COR-L47 (cell line): ENCODE data around the gene PIAS4.

ENCODE experiments used
- DNase-seq: peaks from one replicate; lab custom pipeline; 2025; lab: John Stamatoyannopoulos, UW

PIAS4 gene

GRCh38 chr19:4023600-4024398 is 16.3 kb downstream of the PIAS4 start:
- DNase-seq: no peak

- no peak for DNase-seq
These were observed 17.8 kb downstream of the PIAS4 start for GRCh38 chr19:4025317-4025716.

DNA sequence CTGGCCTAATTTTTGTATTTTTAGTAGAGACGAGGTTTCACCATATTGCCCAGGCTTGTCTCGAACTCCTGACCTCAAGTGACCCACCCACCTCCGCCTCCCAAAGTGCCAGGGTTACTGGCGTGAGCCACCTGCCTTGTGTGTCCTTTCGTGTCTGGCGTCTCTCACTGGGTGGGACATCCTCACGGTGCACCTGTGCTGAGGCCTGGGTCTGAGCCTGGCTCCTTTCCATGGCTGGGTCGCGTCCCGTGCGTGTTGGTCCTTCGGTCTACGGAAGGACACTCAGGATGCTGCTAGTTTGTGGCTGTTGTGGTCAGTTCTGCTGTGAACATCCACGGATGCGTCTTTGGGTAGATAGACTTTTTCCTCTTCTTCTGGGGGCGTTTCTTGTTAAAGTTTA is 19.6 kb downstream of the PIAS4 start:
- DNase-seq: no peak

DNA sequence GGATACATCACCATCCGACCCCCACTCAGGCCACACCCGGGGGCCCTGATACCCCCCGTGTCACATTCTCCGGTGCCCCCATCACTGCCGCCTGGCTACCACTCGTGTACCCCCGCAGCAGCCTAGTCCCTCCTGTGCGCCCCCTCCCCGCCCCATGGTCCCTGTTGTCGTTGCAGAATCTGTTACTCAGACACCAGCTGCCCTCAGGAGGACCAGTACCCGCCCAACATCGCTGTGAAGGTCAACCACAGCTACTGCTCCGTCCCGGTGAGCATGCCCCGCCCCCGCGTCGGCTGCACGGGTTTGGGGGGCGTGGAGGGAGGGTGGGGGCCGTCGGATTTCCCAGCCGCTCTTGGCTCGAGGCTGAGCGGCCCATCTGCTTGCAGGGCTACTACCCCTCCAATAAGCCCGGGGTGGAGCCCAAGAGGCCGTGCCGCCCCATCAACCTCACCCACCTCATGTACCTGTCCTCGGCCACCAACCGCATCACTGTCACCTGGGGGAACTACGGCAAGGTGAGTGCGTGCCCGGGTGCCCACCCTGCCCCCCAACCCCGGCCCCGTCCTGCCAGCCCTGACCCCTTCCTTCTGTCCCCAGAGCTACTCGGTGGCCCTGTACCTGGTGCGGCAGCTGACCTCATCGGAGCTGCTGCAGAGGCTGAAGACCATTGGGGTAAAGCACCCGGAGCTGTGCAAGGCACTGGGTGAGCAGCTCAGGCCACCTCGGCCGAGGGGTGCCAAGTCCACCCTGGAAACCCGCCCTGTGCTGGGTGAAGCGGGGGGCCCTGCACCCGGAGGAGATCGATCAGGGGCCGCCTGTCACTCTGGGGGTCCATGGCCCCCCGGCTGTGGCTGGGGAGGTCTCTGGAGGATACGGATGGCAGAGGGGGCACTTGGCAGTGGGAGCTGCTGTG is 21.1 kb downstream of the PIAS4 start:
- DNase-seq: no peak

GRCh38 chr19:4029247-4029614 is 21.7 kb downstream of the PIAS4 start:
- no peak for DNase-seq

DNA sequence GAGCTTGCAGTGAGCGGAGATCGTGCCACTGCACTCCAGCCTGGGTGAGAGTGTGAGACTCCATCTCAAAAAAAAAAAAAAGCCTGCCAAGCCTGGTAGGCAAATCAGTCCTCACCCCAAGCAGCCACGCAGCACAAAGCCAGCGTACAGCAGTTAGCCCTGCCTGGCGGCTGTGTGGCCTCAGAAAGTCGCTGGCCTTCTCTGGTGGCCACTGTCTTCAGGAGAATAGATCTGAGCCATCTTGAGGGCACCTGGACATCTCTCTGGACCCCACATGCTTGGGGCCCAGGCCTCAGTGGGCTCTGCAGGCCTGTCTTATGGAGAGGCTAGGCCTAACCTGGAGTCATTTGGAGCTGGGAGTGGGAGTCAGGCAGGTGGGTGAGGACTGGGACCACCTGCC is 23.0 kb downstream of the PIAS4 start:
- DNase-seq: no peak

DNA sequence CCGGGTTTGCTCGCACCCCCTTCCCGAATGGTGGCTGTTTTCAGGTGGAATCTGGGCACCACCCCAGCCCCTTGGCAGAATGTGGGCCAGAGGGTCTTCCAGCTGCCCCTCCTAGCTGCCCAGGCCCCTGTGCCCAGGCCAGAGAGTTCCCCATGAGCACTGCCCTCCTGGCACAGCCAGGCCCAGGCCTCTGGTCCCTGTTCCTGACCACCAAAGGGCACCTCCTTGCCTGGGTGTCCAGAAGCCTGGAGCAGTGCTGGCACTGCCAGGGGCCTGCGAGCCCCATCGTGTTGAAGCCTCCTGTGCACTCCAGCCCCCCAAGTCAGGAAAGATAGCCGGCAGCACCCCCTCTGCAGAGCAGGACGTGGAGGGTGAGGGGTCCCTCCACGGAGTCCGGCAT is 23.4 kb downstream of the PIAS4 start:
- DNase-seq: no peak

- no peak for DNase-seq
These were observed 23.9 kb downstream of the PIAS4 start for GRCh38 chr19:4031420-4031819.

GRCh38 chr19:4032436-4032835 is 24.9 kb downstream of the PIAS4 start:
- DNase-seq: peak; percentile 22

- no peak for DNase-seq
These were observed 25.8 kb downstream of the PIAS4 start for GRCh38 chr19:4033028-4033956.

- DNase-seq: no peak
These were observed 26.8 kb downstream of the PIAS4 start for GRCh38 chr19:4034048-4035017.

DNA sequence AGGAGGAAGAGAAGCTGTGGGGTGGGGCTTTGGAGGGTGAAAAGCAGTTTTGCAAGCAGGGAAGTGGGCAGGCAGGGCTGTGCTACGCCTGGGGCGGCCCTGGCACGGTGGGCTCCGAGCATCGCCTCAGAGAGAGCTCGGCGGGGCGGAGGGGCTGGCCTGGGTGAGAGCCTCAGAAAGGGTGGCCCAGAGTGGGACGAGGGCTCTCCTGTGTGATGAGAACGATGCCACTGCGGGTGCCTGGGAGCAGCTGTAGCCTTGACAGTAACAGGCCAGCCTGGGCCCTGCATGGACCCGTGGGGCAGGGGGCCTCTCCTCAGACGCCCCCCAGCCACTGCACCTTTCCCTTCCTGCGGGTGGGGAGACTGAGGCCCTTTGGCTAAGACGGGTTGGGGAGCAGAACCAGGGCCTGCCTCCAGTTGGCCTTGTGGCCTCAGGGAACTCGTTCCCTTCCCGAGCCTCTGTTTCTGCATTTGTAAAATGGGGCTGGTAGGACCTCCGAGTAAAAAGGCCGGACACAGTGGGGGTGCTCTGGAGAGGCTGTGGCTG is 27.6 kb downstream of the PIAS4 start:
- no peak for DNase-seq

- no peak for DNase-seq
These were observed 28.0 kb downstream of the PIAS4 start for GRCh38 chr19:4035582-4035981.

DNA sequence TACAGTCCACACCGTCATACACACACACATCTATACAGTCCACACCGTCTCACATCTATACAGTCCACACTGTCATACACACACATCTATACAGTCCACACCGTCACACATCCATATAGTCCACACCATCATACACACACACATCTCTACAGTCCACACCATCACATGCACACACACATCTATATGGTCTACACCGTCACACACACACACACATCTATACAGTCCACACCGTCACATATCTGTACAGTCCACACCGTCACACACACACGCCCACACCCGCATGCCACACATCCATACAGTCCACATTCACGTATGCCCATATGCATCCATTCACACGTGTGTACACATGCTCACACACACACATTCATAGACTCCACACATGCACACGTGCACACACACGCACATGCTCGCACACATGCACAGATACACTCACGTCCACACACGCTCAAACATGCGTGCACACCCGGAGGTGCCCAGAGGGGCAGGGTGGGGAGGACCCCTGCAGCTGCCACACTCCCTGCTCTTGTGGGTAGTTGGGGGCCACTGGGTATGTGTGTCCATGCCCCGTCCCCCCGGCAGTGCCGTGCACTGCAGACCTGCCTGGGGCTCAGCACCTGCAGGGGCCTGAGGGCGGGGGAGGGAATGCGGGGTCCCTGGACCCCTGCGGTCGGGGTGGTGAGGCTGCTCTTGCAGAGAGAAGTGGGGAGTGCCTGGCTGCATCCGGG is 29.2 kb downstream of the PIAS4 start:
- DNase-seq: no peak

- no peak for DNase-seq
These were observed 29.9 kb downstream of the PIAS4 start for GRCh38 chr19:4037301-4037949.

- DNase-seq: no peak
These were observed 30.5 kb downstream of the PIAS4 start for GRCh38 chr19:4038057-4038456.

DNA sequence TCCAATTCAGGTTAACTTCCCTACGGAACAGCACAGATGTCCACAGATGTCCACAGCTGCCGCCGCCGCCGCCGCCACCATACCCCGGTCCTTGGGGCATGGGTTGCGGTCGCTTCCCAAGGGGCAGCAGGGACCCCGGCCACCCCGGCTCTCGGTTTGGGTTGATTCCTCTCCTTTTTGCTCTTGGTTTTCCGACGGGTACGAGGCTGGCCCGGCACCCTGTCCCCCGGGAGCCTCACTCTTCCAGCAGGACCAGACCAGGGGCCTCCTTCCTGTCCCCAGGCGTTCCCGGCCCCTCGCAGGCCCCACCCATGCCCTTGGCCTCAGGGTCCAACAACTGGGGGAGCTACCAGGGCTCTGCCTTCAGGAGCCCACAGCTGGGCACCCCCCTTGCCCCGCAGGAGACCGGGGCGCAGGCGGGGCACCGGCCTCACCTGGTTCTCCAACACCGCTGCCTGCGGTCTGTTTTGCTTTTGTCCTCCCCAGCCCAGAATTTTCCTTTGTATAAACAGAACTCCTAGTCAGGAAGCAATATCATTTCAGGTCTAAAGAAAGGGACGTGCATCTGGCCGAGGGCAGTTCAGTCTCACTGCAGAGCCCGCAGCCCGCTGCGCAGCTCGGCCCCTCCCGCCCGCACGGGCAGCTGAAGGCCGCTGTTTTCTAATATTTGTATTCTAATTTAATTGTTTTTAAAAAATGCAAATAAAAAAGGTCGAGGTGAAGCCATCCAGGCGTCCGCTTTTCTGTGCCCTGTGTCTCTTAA is 31.3 kb downstream of the PIAS4 start:
- no peak for DNase-seq

GRCh38 chr19:4042064-4042730 is 34.7 kb downstream of the PIAS4 start:
- DNase-seq: no peak
